Right lobe of liver (tissue), 6 donors: Measurements from ENCODE around the gene PAK3. TPM values are rescaled to one million over a fixed set of nuclear protein-coding genes. Genes with fewer than 3 reads are reported as not detected.

Source experiments
- ATAC-seq, 4 donors: fragments of 200-7000 bp; cut with Tn5 transposase; one replicate each; pipeline ENCODE4 v1.9.1; 2020; ENCODE audit warnings: mild to moderate bottlenecking in 4 of 4, moderate library complexity in 4 of 4
- DNase-seq, 3 donors: peaks; one replicate each; pipeline ENCODE4 v3.0.0-alpha.2; 2020
- H3K27ac ChIP-seq, 3 donors: fragments of 200-600 bp; one replicate each; pipeline ENCODE4 v1.8.0; 2022
- H3K27me3 ChIP-seq, 2 donors: fragments of 200-600 bp; one replicate each; pipeline ENCODE4 v1.8.0; 2022
- H3K36me3 ChIP-seq, 4 donors: fragments of 200-600 bp; sonication (generic) in 1 of 4; one replicate each; pipeline versions ENCODE4 v1.5.1 to v1.8.0; 2017 to 2022; ENCODE audit warnings: control low read depth in 1 of 4
- H3K4me1 ChIP-seq, 4 donors: fragments of 200-600 bp; sonication (generic) in 1 of 4; one replicate each; pipeline versions ENCODE4 v1.5.1 to v1.8.0; 2017 to 2022; ENCODE audit warnings: control low read depth in 1 of 4
- H3K4me3 ChIP-seq, 3 donors: fragments of 200-600 bp; one replicate each; pipeline ENCODE4 v1.8.0; 2022
- H3K9me3 ChIP-seq, 4 donors: fragments of 200-600 bp; sonication (generic) in 1 of 4; one replicate each; pipeline versions ENCODE4 v1.5.1 to v1.8.0; 2017 to 2022; ENCODE audit warnings: control low read depth in 1 of 4
- POLR2A ChIP-seq: fragments of 450-650 bp; IDR thresholded peaks from one replicate; pipeline ENCODE4 v1.6.1; 2017; ENCODE audit warnings: antibody characterized with exemption, mild to moderate bottlenecking
- WGBS: methylation state at CpG from one replicate; pipeline ENCODE4 v1.1.6; 2018; ENCODE audit warnings: low coverage, low lambda C conversion rate; ENCODE audit not compliant: insufficient coverage; ENCODE audit errors: missing lambda C conversion rate; 5-methylcytosine and 5-hydroxymethylcytosine counted together
- intact Hi-C, 2 donors: fragments of 100-400 bp; cut with DNase I; formaldehyde crosslinking; loops; one replicate each; pipeline versions ENCODE4 v1.11.2 to v1.14.1; 2022
- total RNA-seq, 6 experiments: library from RNA; depleted of rRNA in 2 of 6; stranded (reverse); fragments of >200 nt in 2 of 6; fragmentation: NEBNext Ultra II Directional in 3 of 6; extraction: Animal tissue kit (Norgen Biotek cat#: 25700) in 3 of 6; gene quantifications; one replicate each; pipeline versions ENCODE4 v1.1.0 to v1.2.4, GENCODE V29; 2016 to 2023
- TF ChIP-seq, protein P1 (sequence below), 4 donors: fragments of 200-600 bp in 3 of 4; fragments of 450-650 bp in 1 of 4; IDR thresholded peaks; one replicate each; pipeline versions ENCODE4 v1.5.1 to v1.8.0; 2016 to 2022; ENCODE audit warnings: antibody characterized with exemption in 4 of 4, mild to moderate bottlenecking in 2 of 4
- donor health status: DM: no; HTN: yes; CAD: no.
- donor health status: DM: no; HTN: no; CAD: no.
- donor health status: DM: no; HTN: no; CAD: no.
- donor health status: DM: no; HTN: yes; CAD: no.
- donor health status: DM: no; HTN: yes; CAD: no.

Gene PAK3
- total RNA-seq, 6 experiments from 2014 or later = 0.09 to 1.5 (median 0.24) TPM; not detected in 1

DNA sequence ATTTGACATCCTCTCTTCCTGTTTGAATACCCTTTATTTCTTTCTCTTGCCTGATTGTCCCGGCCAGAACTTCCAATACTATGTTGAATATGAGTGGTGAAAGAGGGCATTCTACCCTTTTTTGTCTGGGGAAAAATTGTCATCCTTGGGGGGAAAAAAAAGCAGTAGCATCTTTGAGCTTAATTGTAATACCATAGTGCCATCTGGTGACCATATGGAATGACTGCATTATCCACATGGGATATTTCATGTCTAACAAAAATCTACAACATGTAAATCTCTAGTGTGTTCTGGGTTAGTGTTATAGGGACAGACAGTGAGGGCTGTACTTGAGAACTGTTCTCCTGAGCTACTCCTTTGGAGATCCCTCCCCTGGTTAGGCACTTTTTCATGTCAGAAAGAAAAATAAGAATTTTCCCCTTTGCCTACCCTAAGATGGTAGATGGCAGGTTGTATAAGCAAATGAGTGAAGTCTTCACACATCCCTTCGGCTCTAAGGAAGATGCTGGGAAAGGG, 148.3 kb downstream of the PAK3 start:
- intact Hi-C loops = no loop called here
- Histone ChIP-seq H3K4me1 (no peaks in the 10 kb centered on the region), H3K36me3 (no peaks in the 10 kb centered on the region), H3K9me3 (no peaks in the 10 kb centered on the region), H3K4me3 (no peak overlapping the region), H3K27ac (no peak overlapping the region), H3K27me3 (peaks cover 0 to 7% of the 10 kb centered on the region in 2 donors)
- TF ChIP-seq POLR2A = no peak
- TF ChIP-seq, protein P1, sequence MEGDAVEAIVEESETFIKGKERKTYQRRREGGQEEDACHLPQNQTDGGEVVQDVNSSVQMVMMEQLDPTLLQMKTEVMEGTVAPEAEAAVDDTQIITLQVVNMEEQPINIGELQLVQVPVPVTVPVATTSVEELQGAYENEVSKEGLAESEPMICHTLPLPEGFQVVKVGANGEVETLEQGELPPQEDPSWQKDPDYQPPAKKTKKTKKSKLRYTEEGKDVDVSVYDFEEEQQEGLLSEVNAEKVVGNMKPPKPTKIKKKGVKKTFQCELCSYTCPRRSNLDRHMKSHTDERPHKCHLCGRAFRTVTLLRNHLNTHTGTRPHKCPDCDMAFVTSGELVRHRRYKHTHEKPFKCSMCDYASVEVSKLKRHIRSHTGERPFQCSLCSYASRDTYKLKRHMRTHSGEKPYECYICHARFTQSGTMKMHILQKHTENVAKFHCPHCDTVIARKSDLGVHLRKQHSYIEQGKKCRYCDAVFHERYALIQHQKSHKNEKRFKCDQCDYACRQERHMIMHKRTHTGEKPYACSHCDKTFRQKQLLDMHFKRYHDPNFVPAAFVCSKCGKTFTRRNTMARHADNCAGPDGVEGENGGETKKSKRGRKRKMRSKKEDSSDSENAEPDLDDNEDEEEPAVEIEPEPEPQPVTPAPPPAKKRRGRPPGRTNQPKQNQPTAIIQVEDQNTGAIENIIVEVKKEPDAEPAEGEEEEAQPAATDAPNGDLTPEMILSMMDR (IDR thresholded peaks at IDR 0.05) = peak; percentile 47 to 69 (median 53)
- 0% methylated on average over 2 of the region's 2 CpGs for WGBS
- ATAC-seq = peak in 3 of 4 donors; percentile 51 to 55 (median 52)
- no peak for DNase-seq

DNA sequence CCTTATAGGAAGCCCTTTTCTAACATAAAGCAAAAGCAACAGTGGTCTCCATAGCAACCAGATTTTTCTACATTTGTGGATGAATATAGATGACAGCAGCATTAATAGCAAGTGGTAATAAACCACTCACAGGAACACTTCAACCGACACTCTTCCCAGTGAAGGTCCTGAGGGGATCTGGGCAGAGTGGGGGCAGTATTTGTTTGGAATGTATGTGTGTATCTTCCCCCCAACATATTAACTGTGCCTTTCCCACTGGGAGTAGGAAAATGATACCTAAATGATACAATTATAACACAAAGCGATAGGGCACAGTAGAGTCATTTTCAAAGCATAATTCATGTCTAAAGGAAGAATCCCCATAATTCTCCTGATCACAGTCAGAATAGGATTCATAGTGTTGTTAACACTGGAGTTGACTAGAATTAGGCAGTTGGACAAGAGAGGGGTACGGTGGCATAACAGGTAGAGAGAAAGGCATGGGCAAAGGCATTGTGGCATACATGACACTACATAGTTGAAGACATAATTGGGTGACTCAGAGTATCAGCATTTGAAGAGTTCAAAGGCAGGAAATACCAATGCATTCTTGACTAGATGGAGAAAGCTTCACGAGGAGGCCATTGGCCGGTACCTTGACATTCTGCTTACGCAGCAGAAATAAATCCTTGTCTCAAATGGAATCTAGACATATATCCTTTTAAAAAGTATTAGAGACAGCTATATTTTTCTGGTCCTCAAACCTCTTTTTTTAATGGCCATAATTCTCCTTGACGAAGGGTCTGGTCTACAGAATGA, 159.1 kb downstream of the PAK3 start:
- H3K27ac ChIP-seq = no peak overlapping the region
- H3K36me3 ChIP-seq = no peaks in the 10 kb centered on the region
- no peak for TF ChIP-seq POLR2A
- TF ChIP-seq, protein P1 (IDR thresholded peaks at IDR 0.05) = no peak
- H3K4me3 ChIP-seq = no peak overlapping the region
- no peak for ATAC-seq
- no peaks in the 10 kb centered on the region for H3K9me3 ChIP-seq
- intact Hi-C loops = no loop called here
- 65% methylated on average over 7 of the region's 7 CpGs for WGBS
- H3K4me1 ChIP-seq = no peaks in the 10 kb centered on the region
- H3K27me3 ChIP-seq = no peaks in the 10 kb centered on the region
- DNase-seq = no peak

DNA sequence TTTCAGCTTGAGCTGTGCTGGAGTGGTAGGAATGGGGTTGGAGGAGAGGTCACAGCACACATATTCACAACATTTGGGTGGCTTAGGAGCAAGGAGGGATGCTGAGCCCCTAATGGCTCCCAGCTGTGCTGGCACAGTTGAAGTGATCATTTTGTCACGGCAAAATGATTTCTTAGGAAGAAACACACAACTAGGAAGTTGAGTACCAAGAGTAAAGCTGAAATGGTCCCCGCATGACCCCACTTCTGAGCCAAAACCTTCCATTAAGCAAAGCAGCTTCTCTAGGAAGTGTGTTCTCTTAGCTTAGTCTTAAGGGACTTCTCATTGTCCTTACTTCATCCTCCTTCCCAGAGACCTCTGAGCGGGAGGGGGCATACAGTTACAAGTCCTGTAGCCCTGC, 161.7 kb downstream of the PAK3 start:
- WGBS = 27% methylated on average over 1 of the region's 3 CpGs
- ATAC-seq (no peak), DNase-seq (no peak)
- no peak for TF ChIP-seq POLR2A
- TF ChIP-seq, protein P1 (IDR thresholded peaks at IDR 0.05) = no peak
- Histone ChIP-seq H3K4me1 (no peaks in the 10 kb centered on the region), H3K9me3 (no peaks in the 10 kb centered on the region), H3K36me3 (no peaks in the 10 kb centered on the region), H3K27me3 (no peaks in the 10 kb centered on the region), H3K4me3 (no peak overlapping the region), H3K27ac (no peak overlapping the region)
- intact Hi-C loops = no loop called here

DNA sequence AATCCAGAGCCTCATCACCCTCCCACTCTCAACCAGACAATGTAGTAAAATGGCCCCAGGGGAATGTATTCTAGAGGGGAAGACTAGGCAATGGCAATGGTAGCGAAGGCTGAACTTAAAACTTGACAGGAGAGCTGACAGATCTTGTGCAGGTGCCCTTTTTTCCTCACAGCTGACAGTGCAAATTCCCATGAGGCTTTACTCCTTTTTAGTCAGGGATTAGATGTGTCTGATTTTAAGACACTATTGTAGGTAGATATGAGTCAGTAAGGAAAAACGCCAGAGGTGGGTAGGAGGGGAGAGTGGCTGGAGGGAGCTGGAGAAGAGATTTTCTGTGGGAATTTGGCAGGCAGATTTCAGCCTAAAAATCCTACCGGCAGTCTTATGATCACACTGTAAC, 163.6 kb downstream of the PAK3 start:
- Histone ChIP-seq H3K4me3 (no peak overlapping the region), H3K27ac (no peak overlapping the region), H3K36me3 (no peaks in the 10 kb centered on the region), H3K27me3 (no peaks in the 10 kb centered on the region), H3K4me1 (no peaks in the 10 kb centered on the region), H3K9me3 (no peaks in the 10 kb centered on the region)
- TF ChIP-seq POLR2A = no peak
- TF ChIP-seq, protein P1 (IDR thresholded peaks at IDR 0.05) = no peak
- 66% methylated on average over 3 of the region's 3 CpGs for WGBS
- intact Hi-C loops = no loop called here
- ATAC-seq (no peak), DNase-seq (no peak)
